ENCODE data around the gene DDX6. TPM values are rescaled to one million over a fixed set of nuclear protein-coding genes. Genes with fewer than 3 reads are reported as not detected.
"Not testable (repeated sequence)": the region's sequence is repeated elsewhere in the genome, so short reads cannot be mapped to it uniquely, and the experiment has no call there.

The DDX6 gene
- polyA plus RNA-seq, 3 donors: 132 to 136 (median 135) TPM

GRCh38 chr11:118746988-118747585, 43.9 kb downstream of the DDX6 start:
- no peak for DNase-seq (ENCODE audit: low read depth in 3 of 3, low spot score in 2 of 3)

- DNase-seq (ENCODE audit: low read depth in 3 of 3, low spot score in 2 of 3): no peak
These were observed 46.9 kb downstream of the DDX6 start for GRCh38 chr11:118744046-118744445.

GRCh38 chr11:118742304-118742703, 48.7 kb downstream of the DDX6 start:
- no peak for DNase-seq (ENCODE audit: low read depth in 3 of 3, low spot score in 2 of 3)

- no peak for DNase-seq (ENCODE audit: low read depth in 3 of 3, low spot score in 2 of 3)
These were observed 50.1 kb downstream of the DDX6 start for GRCh38 chr11:118740892-118741291.

GRCh38 chr11:118735203-118735602, 55.8 kb downstream of the DDX6 start:
- DNase-seq (ENCODE audit: low read depth in 3 of 3, low spot score in 2 of 3): no peak

- no peak for DNase-seq (ENCODE audit: low read depth in 3 of 3, low spot score in 2 of 3)
These were observed 56.9 kb downstream of the DDX6 start for GRCh38 chr11:118734031-118734430.

- DNase-seq (ENCODE audit: low read depth in 3 of 3, low spot score in 2 of 3): not testable (repeated sequence)
These were observed 61.2 kb downstream of the DDX6 start for GRCh38 chr11:118729753-118730152.

GRCh38 chr11:118728112-118728511, 62.9 kb downstream of the DDX6 start:
- DNase-seq (ENCODE audit: low read depth in 3 of 3, low spot score in 2 of 3): not testable (repeated sequence)

- not testable (repeated sequence) for DNase-seq (ENCODE audit: low read depth in 3 of 3, low spot score in 2 of 3)
These were observed 63.3 kb downstream of the DDX6 start for GRCh38 chr11:118727721-118728066.

GRCh38 chr11:118727001-118727720, 63.8 kb downstream of the DDX6 start:
- DNase-seq (ENCODE audit: low read depth in 3 of 3, low spot score in 2 of 3): not testable (repeated sequence)

- DNase-seq (ENCODE audit: low read depth in 3 of 3, low spot score in 2 of 3): not testable (repeated sequence)
These were observed 69.4 kb downstream of the DDX6 start for GRCh38 chr11:118721478-118722015.

GRCh38 chr11:118720740-118721139, 70.2 kb downstream of the DDX6 start:
- not testable (repeated sequence) for DNase-seq (ENCODE audit: low read depth in 3 of 3, low spot score in 2 of 3)

GRCh38 chr11:118720078-118720477, 70.9 kb downstream of the DDX6 start:
- not testable (repeated sequence) for DNase-seq (ENCODE audit: low read depth in 3 of 3, low spot score in 2 of 3)

- DNase-seq (ENCODE audit: low read depth in 3 of 3, low spot score in 2 of 3): not testable (repeated sequence)
These were observed 72.4 kb downstream of the DDX6 start for GRCh38 chr11:118718562-118718961.

GRCh38 chr11:118717733-118718132, 73.2 kb downstream of the DDX6 start:
- DNase-seq (ENCODE audit: low read depth in 3 of 3, low spot score in 2 of 3): not testable (repeated sequence)

GRCh38 chr11:118717221-118717620, 73.7 kb downstream of the DDX6 start:
- DNase-seq (ENCODE audit: low read depth in 3 of 3, low spot score in 2 of 3): not testable (repeated sequence)

- DNase-seq (ENCODE audit: low read depth in 3 of 3, low spot score in 2 of 3): no peak
These were observed 75.1 kb downstream of the DDX6 start for GRCh38 chr11:118715837-118716260.

GRCh38 chr11:118715245-118715831, 75.6 kb downstream of the DDX6 start:
- no peak for DNase-seq (ENCODE audit: low read depth in 3 of 3, low spot score in 2 of 3)

- DNase-seq (ENCODE audit: low read depth in 3 of 3, low spot score in 2 of 3): no peak
These were observed 76.1 kb downstream of the DDX6 start for GRCh38 chr11:118714816-118715215.

GRCh38 chr11:118714416-118714815, 76.5 kb downstream of the DDX6 start:
- DNase-seq (ENCODE audit: low read depth in 3 of 3, low spot score in 2 of 3): not testable (repeated sequence)

GRCh38 chr11:118708296-118708695, 82.7 kb downstream of the DDX6 start:
- no peak for DNase-seq (ENCODE audit: low read depth in 3 of 3, low spot score in 2 of 3)

- DNase-seq (ENCODE audit: low read depth in 3 of 3, low spot score in 2 of 3): no peak
These were observed 84.5 kb downstream of the DDX6 start for GRCh38 chr11:118706546-118706825.
